SKM-1 (cell line): Measurements from ENCODE around the gene NHP2.

Experiments
- DNase-seq: peaks from one replicate; lab custom pipeline; 2025; ENCODE audit not compliant: unreplicated experiment; lab: John Stamatoyannopoulos, UW

The NHP2 gene

DNA sequence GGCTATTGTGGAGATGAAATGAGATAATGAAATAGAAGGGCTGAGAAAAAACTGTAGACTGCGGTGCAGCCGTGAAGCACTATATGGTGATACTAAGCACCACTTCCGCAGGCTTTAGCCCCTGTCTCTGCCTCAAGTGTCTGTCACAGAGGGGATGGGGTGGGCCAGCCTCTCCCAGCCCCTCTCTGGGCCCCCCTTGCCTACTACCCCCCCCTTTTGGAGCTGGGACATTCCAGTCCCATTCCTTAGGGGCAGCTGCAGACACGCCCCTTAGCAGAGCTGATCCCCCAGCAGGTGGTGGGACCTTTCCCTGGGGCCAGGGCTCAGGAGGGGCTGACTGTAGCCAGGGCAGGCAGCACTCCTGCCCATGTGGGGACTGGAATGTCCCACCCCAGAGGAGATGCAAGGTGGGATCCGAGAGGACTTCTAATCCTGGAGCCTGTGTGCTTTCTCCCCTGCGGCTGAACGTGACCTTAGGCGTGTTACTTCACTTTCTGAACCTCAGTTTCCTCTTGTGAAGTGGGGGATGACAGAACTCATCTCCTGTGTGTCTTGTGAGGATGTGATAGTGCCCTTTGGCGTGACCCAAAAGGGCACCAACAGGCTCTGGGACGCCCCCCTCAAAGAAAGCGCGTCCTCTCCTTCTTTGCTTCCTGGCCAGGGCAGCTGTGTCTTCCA is 38.4 kb downstream of the NHP2 start:
- no peak for DNase-seq

DNA sequence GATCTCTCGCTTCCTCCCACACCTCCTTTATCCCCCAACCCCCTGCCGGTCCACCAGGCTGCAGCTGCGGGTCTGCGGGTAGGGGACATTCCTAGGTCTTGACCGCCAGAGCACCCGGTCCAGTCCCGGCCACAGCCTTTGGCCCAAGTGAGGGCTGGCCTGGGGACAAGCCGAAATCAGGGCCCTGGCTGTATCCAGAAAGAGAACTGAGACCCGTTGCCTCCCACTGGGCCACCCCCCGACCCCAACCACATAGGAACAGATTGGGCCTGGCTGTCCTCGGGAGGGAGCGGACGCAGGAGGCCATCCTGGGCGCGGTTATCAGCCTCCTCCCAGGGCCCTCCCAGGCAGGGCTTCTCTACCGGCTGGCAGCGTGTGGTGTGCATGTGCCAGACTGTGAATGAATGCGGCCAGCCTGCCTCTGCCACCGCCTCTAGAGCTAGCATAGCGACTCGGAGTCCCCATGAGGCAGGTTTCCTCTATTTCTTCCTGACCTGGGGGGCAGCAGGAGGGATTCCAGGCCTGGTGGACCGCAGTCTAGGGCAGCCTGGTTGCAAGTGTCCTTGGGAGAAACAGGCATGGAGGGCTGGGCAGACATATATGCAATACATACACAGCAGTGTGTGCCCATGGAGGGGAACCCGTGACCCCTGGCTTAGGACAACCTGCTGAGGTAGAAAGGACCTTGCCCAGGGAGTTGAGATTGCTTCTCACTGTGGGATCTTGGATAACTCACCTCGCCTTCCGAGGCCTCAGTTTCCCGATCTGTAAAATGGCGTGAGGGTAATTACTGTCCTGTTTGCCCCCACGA is 39.2 kb downstream of the NHP2 start:
- DNase-seq, result no peak

DNA sequence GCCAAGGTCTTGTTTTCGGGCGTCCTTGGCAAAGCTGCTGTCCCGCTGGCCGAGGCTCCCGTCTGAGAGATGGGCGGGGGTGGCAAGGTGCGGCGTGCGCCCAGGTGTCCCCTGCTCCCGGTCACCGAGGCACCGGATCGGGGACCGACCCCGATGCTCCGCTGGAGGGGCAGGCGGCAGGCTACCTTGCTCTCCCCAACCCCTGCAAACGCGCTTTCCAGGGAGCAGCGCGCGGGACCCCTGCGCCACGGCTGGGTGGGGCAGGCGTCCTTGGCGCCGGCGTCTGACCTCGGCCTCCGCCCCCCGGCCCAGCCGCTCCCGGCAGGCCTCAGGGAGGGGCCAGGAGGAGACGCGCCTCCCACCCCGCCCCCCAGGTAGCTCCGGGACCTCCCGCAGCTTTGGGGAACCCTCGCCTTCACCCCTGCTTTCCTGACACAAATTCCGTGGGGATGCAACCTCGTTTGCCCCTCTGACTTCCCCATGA is 39.8 kb downstream of the NHP2 start:
- no peak for DNase-seq

DNA sequence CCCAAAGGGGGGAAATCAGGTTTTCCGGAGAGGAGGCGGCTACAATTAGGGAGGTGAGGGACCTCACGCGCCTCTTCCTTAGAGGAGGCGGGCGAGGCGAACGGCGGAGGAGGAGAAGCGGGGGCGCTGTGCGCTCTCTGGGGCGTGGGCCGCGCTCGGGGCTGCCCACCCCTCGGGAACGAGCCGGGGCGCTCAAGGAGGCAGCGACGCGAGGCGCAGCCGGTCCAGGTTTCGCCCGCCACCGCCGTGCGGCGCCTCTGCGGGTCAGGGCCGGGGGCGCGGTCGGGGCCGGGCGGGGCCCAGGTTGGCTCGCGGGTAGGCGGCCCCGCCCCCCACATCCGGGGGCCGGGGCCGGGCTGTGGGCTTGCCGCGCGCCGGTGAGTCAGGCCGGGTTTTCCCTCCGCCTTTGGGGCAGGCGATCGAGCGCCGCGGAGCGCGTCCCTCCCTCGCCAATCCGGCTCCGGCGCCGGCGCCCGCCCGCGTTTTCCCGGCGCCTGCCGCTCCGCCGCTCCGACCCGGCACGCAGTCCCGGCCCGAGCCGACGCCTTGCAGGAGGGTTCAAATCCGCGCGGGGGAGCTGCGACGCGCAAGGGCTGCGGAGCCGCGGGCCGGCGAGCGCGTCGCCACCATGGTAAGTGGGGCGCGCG is 40.4 kb downstream of the NHP2 start, which contains the start of gene N4BP3:
Gene N4BP3 (plus strand): TSS at position 392 of the 647 bp plus-strand sequence. CDS start 6,052 bp downstream, outside the sequence.
- no peak for DNase-seq

DNA sequence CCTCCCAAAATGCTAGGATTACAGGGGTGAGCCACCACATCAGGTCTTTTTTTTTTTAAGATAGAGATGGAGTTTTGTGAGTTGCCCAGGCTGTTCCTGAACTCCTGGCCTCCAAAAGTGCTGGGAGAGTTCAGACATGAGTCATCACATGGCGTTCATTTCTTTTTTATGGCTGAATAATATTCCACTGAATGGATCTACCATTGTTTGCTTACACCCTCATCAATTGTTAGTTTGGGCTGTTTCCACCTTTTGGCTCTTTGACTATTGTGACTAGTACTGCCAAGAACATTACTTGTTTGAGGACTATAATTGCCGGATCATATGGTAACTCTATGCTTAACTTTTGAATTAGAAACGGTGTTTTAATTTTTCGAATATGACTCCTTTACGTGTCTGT is 41.1 kb downstream of the NHP2 start:
- DNase-seq, result no peak

DNA sequence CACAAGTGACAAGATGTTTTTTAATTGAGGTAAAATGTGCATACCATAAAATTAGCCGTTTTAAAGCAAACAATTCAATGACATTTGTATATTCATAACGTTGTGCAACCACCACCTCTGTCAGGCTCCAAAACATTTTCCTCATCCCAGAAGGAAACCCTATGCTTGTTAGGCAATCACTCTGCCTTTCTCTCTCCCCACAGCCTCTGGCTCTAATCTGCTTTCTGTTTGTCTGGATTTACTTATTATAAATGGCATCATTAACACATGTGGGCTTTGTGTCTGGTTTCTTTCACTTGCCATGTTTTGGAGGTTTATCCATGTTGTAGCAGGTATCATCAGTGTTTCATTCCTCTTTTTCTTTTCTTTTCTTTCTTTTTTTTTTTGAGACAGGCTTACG is 41.8 kb downstream of the NHP2 start:
- no peak for DNase-seq

DNA sequence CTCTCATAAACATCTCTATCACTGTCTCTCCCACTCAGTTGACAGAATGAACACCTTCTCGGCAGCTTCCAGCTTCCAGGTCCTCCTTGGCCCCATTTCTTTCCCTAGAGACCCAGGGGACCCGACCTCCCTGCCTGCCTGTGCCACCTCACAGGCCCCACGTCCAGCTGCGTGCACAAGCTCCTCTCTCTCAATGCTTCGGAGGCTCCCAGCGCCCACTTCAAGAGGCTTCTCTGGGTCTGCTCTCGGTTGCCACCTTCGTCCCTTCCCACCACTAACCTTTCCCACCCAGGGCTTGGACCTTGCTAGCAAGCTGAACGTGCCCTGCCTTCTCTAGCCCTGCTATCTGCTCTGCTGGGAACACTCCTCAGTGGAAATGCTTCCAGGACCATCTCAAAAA is 43.2 kb downstream of the NHP2 start:
- no peak for DNase-seq

DNA sequence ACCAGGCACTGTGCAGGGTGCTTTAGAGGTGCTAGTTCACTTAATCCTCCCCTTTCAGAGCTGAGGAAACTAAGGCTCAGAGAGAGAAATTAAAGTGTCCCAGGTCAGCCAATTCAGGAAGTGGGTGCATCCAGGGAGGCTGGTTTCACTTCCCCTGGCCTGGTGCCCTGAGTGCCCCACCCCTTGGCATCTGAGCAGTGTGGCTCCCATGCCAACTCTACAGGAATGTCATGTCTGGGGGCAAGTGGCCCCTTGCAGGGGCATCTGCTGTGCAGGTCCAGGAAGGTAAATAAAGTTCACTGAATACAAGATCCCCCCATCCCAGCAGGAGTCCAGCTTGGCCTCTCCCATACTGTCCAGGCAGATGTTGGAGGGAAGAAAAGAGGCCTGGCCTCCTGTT is 44.7 kb downstream of the NHP2 start:
- no peak for DNase-seq

DNA sequence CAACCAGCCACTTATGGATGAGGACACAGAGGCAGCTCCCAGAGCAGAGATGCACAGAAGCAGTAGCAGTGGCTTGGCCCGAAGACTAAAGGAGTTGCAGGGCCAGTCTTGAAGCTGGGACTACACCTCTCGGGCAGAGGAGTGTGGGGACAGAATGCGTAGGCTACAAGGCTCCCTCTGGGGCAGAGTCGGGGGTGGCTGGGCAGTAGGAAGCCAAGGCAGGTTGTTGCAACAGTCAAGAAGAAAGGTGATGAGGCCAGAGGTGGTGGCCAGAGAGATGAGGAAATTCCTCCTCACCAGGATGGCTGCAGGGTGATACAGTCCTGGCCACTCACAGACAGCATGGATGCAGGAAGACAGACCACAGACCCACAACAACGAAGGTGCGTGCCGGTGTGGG is 45.2 kb downstream of the NHP2 start:
- DNase-seq, result no peak

DNA sequence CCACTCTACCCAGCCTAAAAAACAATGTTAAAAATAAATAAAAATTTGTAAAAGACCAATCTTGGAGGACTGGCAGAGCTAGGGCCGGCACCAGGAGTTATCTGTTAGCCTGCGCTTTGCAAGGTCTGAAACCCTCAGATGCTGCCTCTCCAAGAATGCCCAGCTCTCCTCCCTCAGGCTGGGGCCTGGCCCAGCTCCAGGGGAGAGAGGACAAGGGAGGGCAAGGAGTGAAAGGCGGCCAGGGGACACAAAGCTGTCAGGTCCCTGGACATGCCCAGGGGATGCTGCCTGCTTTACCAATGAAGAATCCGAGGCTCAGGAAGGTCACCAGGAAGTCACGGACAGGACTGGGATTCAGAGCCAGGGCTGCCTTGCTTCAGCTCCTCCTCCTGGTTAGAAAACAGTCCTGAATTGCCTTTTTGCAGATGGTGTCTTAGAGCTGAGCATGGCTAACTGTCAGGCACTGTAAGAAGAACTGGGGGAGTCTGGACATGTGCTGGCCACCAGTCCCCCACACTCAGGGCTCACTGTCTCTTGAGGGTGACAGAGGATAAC is 45.9 kb downstream of the NHP2 start:
- no peak for DNase-seq

DNA sequence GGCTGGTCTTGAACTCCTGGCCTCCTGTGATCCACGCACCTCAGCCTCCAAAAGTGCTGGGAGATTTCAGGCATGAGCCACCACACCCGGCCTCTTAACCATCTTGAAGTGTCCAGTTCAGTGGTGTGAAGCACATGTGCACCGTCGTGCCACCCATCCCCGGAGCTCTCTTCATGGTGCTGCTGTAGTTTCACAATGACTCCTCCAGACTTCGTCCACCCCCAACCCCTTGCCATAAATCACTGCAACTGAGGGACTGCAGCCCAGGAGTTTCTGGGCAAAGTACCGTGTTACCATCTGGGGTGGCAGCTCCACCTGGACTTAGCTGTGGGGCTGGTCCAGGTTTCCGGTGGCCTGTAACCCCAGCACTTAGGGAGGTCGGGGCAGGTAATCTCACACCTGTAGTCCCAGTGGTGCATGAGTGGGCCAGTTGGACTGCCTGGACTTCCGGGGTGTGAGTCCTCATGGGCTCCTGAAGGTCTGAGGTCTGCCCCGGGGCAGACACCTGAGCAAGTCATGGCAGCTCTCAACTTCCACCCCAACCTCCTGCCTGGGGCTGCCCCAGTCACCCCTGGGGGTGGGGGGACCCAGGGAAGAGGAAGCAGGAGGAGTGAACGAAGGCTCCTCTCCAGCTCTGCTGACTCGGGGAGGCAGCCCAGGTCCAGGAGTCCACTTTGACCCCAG is 47.0 kb downstream of the NHP2 start:
- no peak for DNase-seq

DNA sequence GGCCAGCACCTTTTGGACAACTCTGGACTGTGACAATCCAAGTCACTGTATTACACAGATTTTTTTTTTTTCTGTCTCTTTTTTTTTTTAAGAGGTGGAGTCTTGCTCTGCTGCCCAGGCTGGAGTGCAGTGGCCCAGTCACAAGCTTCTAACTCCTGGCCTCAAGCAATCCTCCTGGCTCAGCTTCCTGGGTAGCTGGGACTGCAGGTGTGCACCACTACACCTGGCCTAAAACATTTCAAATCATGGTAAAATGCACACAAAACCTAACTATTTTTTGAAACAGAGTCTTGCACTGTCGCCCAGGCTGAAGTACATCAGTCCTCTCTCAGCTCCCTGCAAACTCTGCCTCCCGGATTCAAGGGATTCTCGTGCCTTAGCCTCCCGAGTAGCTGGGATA is 47.6 kb downstream of the NHP2 start:
- DNase-seq, result no peak

DNA sequence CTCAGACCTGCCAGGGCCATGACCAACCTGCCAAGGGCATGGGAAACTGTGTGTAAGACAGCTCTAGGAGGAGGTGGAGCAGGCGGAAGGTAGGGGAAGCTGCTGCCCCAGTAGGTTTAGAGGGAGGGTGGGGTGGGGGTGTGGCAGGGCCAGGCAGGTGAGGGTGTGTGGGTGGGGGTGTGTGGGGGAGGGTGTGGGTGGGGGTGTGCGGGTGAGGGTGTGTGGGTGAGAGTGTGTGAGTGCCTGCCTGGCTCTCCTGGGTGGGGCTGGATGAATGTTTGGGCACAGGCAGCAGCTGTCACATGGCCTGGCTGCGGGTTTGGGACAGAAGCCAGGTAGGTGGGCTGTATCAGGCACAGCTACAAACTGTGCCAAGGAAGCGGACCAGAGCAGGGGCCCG is 49.2 kb downstream of the NHP2 start:
- DNase-seq, result no peak

DNA sequence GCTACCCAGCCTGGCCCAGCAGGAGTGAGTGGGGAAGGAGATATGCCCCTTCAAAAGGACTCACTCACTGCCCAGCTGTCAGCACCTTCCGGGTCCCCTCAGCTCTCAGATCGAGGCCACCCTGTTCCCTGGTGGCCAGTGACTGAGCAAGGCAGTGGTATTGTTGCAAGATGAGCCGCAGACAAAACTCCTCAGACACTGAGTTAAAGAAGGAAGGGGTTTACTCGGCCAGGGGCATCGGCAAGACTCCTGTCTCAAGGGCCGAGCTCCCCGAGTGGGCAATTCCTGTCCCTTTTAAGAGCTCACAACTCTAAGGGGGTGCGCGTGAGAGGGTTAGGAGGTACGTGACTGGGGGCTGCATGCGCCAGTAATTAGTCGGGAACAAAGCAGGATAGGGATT is 50.1 kb downstream of the NHP2 start:
- no peak for DNase-seq
